RPMI7951 (cell line): ENCODE results near the gene HNMT. TPM values are rescaled to one million over a fixed set of nuclear protein-coding genes. Genes with fewer than 3 reads are reported as not detected.
A peak's percentile ranks its signal among the peaks of the same experiment; 100 is the strongest.
"Not testable (repeated sequence)": the region's sequence is repeated elsewhere in the genome, so short reads cannot be mapped to it uniquely, and the experiment has no call there.

Experiments
- DNase-seq: peaks from one replicate; pipeline ENCODE4 v3.0.0-alpha.2; 2012; ENCODE audit warnings: low read depth
- total RNA-seq: library from RNA; depleted of rRNA; stranded (reverse); fragments of >200 nt; shearing (Covaris generic); gene quantifications from 2 replicates; pipeline ENCODE4 v1.2.3, GENCODE V29; 2014

HNMT gene
- total RNA-seq, 1 experiment from 2014 or later = 31.0 TPM

DNA sequence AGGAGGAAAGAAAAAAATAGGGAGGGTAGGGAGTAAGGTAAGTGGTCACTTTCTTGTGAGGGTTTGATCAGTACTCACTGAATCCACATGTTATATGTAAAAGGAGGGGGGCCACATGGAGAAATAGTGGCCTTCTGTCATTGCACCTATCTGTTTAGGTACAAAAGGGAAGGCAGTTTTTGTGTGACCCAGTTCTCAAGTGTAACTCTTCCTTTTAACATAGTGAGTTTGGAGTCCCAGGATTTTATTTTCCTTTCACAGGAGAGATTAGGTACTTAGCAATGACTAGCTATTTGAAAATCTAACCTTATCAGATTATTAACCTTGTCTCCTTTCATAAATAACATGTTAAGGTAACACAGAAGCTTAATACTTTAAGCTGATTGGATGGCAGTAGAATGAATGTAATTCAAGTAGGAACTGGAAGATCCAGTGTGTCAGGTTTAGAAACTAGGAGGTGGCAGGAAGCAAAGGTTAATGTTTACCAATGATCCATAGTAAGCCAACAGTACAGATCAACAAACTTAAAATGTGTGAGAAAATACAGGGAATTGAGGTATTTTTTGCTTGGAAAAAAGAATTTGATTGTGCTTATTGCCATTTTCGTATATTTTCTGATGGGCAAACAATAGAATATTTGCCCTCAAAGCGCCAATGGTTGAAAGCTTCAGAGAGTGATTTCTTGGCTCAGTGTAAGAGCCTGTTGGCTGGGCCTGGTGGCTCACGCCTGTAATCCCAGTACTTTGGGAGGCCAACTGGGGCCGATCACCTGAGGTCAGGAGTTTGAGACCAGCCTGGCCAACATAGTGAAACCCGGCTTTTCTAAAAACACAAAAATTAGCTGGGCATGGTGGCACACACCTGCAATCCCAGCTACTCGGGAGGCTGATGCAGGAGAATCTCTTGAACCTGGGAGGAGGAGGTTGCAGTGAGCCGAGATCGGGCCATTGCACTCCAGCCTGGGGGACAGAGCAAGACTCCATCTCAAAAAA is 11.3 kb downstream of the HNMT start:
- no peak for DNase-seq

GRCh38 chr2:137976274-137976673 is 12.0 kb downstream of the HNMT start:
- no peak for DNase-seq

- no peak for DNase-seq
Observed at GRCh38 chr2:137977790-137978189, 13.5 kb downstream of the HNMT start.

- no peak for DNase-seq
Observed at GRCh38 chr2:137980459-137980858, 16.2 kb downstream of the HNMT start.

DNA sequence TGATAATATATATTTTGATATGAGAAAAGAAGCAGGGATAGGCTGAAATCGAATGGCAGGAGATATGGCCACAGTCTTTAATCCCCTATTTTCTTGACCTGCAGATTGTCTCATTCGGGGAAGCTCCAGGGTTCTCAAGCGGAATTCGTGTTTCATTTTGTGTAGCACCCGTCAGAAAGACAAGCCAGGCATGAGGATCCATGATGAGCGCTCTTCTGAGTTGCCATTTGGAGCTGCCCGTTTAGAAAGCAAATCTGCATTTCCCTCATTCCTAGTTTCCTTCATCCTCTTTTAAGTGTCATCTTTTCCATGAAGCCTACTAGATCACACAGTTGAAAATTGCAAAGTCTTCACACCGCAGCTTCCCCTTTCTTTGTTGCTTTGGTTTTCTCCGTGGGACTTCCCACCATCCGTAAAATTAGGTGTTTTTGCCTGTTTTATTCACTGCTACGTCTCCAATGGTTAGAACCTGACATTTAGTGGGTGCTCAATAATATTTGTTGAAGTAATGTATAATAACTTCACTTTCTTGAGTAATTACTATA is 16.9 kb downstream of the HNMT start:
- DNase-seq = no peak

GRCh38 chr2:137983581-137983980 is 19.3 kb downstream of the HNMT start:
- DNase-seq = peak; percentile 24

DNA sequence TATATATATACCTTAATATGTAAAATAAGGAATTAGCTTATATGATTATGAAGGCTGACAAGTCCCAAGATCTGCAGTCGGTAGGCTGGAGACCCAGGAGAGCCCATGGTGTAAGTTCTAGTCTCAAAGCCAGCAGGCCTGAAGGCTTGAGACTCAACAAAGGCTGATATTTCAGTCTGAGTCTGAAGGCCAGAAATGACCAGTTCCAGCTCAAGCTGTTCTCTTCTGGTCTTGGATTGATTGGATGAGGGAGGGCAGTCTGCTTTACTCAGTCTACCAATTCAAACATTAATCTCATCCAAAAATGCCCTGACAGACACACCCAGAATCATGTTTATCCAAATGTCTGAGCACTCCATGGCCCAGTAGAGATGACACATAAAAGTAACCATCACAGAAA is 22.0 kb downstream of the HNMT start:
- no peak for DNase-seq

GRCh38 chr2:137987011-137987410 is 22.7 kb downstream of the HNMT start:
- no peak for DNase-seq

DNA sequence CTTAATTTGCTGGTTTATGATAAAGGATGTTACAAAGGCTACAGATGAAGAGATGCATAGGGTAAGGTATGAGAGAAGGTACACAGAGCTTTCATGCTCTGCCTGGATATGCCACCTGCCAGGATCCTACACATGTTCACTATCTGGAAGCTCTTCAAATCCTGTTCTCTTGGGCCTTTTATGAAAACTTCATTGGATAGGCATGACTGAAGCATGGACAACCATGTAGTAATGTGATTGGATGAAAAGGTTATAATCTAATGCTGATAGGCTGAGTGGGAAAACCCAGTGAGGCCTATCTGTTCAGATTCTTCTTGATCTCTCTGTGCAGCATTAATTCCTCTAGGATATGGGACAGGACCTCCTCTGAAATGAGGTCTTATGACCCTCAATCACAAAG is 26.8 kb downstream of the HNMT start:
- DNase-seq = no peak

DNA sequence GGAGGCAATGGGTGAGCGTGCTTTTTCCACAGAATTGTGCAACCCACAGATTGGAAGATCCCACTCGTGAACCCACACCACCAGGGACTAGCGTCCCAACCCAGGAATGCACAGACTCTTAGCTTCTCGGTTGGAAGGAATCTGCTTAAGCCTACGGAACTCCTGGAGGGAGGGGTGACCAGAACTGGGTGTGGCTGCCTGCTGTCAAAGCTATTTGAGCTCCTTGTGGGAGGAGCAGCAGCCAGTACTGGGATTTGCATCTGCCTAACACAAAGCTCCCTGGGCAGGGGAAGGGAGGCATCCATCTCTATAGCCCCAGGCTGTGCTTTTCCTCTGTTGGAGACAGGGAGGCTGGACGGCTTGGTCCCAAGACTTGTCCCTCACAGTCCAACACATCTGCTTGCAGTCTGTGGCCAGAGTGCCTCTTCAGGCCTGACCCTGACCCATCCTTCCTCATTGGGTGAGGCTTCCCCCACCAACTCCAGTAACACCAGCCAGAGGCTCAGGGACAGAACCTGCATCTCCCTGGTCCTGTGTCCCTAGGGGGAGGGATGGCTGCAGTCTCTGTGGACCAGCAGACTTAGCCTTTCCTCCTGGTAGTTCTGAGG is 27.9 kb downstream of the HNMT start:
- no peak for DNase-seq

DNA sequence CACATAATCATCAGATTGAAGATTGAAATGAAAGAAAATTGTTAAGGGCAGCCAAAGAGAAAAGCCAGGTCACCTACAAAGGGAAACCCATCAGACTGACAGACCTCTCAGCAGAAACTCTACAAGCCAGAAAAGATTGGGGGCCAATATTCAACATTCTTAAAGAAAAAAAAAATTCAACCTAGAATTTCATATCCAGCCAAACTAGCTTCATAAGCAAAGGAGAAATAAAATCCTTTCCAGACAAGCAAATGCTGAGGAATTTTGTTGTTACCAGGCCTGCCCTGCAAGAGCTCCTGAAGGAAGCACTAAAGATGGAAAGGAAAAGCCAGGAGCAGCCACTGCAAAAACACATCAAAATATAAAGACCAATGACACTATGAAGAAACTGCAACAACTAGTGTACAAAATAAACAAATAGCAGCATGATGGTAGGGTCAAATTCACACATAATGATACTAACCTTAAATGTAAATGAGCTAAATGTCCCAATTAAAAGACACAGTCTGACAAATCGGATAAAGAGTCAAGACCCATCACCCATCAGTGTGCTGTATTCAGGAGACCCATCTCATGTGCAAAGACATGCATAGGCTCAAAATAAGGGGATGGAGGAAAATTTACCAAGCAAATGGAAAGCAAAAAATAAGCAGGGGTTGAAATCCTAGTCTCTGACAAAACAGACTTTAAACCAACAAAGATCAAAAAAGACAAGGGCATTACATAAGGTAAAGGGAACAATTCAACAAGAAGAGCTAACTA is 29.6 kb downstream of the HNMT start:
- not testable (repeated sequence) for DNase-seq

- not testable (repeated sequence) for DNase-seq
Observed at GRCh38 chr2:137995368-137995767, 31.1 kb downstream of the HNMT start.

DNA sequence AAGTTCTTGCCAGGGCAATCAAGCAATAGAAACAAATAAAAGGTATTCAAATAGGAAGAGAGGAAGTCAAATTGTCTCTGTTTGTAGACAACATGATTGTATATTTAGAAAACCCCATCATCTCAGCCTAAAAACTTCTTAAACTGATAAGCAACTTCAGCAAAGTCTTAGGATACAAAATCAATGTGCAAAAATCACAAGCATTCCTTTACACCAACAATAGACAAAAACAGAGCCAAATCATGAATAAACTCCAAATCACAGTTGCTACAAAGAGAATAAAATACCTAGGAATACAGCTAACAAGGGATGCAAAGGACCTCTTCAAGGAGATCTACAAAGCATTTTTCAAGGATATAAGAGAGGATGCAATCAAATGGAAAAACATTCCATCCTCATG is 31.9 kb downstream of the HNMT start:
- not testable (repeated sequence) for DNase-seq

DNA sequence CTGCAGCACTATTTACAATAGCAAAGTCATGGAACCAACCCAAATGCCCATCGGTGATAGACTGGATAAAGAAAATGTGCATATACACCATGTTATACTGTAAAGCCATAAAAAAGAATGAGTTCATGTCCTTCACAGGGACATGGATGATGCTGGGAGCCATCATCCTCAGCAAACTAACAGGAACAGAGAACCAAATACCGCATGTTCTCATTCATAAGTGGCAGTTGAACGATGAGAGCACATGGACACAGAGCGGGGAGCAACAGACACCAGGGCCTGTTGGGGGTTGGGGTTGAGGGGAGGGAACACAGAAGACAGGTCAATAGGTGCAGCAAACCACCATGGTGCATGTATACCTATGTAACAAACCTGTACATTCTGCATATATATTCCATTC is 33.5 kb downstream of the HNMT start:
- DNase-seq = no peak

DNA sequence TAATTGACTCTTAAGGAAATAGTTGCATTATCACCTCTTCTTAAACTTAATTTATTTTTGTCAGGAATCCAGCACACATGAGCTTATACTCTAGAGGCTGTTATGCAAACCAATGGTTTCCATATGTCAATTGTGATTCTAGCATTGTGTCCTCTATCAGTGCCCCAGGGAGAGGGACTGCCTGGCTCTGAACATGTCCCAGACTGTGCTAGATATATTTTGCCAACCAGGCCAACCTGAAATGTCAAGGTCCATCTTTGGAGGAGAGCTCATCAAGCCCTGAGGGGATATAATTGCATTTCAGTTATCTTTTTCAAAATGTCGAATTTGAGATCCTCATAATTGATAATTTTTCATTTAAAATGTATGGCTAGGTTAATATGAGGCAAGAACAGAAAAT is 34.2 kb downstream of the HNMT start:
- DNase-seq = no peak

DNA sequence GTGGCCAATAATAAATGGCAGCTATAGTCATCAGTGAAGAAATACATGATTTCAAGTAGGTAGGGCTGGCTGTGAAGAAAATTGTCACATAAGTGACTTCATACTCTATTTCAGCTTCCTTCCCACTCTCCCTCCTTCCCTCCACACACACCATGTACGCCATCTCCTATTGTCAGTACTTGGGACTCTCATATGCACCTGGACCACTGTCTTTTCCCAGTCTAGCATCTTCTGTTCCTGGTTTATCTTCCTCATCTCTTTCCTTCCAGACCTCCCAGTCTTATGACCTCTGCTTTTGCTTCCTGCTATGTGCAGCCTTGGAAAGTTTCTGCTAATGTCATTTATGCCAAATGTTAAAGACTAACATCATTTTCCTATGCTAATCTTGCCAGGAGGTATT is 35.0 kb downstream of the HNMT start:
- DNase-seq = no peak

- DNase-seq = no peak
Observed at GRCh38 chr2:138000009-138000408, 35.7 kb downstream of the HNMT start.

- no peak for DNase-seq
Observed at GRCh38 chr2:138000796-138001195, 36.5 kb downstream of the HNMT start.

- no peak for DNase-seq
Observed at GRCh38 chr2:138003411-138003810, 39.1 kb downstream of the HNMT start.

- DNase-seq = no peak
Observed at GRCh38 chr2:138007431-138007830, 43.2 kb downstream of the HNMT start.

DNA sequence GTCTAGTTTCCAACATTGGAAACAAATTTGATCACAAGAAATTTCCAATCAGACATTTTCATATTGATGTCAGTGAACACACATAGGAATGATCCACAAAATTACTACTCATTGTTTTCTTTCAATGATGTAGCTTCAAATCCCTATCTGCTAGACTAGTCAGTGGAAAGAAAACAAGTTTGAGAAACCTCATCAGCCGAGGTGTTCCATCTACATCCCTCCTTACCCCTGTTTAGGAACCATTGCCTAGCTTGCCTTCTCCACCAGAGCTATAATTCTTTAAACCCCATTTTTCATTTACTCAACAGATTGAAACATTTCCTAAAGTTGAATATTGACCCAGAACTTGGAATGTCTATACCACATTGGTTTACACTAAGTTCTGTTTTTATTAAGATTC is 45.3 kb downstream of the HNMT start:
- DNase-seq = no peak

DNA sequence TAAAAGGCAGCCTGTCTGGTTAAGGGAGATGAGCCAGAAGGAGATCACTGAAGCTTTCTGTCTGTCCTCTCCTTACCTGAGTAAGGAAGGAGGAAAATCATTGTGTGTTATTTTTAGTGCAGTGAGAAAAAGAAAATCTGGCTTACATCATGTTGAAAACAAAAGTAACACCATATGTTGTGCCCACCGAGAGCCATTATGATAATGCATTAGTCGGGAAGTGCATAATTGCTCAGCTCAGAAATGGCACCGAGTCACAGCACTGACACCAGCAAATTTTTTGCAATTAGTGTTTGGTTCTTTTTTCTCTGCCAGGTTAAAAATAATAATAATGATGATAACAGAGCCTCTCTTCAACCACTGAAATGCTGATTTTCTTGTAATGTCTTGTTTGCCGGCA is 46.6 kb downstream of the HNMT start:
- DNase-seq = no peak
